ENCODE measurements around the gene RFWD3. TPM values are rescaled to one million over a fixed set of nuclear protein-coding genes. Genes with fewer than 3 reads are reported as not detected.
A peak's percentile ranks its signal among the peaks of the same experiment; 100 is the strongest.
"Not testable (repeated sequence)": the region's sequence is repeated elsewhere in the genome, so short reads cannot be mapped to it uniquely, and the experiment has no call there.

Gene RFWD3
- total RNA-seq, 2 experiments from 2014 or later = 92.7 to 102 TPM

GRCh38 chr16:74698222-74698621 is 31.5 kb upstream of the RFWD3 start:
- no peak for ATAC-seq
- Mint-ChIP-seq H3K27ac (peak overlapping the region; percentile 83), H3K4me1 (peaks cover 56% of the 10 kb centered on the region), H3K36me3 (ENCODE audit: low read depth) (peaks cover 40% of the 10 kb centered on the region), H3K4me3 (peak overlapping the region; percentile 96), H3K27me3 (no peaks in the 10 kb centered on the region), H3K9me3 (ENCODE audit: low read depth) (no peaks in the 10 kb centered on the region)
- ChIA-PET CTCF (interaction anchor here (1.1 to 5.3 kb wide), 4 partner anchors 15 to 165 kb away, joined by 4 to 27 read pairs (median 8); no protein-coding TSS in a partner anchor), POLR2A (interaction anchor here (0.6 kb wide), 1 partner anchor 91 kb away, joined by 3 read pairs; no protein-coding TSS in a partner anchor)
- no peak for DNase-seq
- intact Hi-C loops (cut with DNase I, micrococcal nuclease) = no loop called here

- Mint-ChIP-seq H3K36me3 (ENCODE audit: low read depth) (peaks cover 57% of the 10 kb centered on the region), H3K4me1 (peaks cover 45% of the 10 kb centered on the region), H3K4me3 (peak overlapping the region; percentile 63), H3K9me3 (ENCODE audit: low read depth) (no peaks in the 10 kb centered on the region), H3K27ac (peak overlapping the region; percentile 60), H3K27me3 (no peaks in the 10 kb centered on the region)
- DNase-seq (peak; percentile 78), ATAC-seq (peak; percentile 79)
- ChIA-PET CTCF (interaction anchor here (0.7 to 2.2 kb wide), 6 partner anchors 9 to 172 kb away, joined by 3 to 12 read pairs (median 4); no protein-coding TSS in a partner anchor), POLR2A (interaction anchor here (1.0 kb wide), 1 partner anchor 30 kb away, joined by 4 read pairs; the partner anchor contains the start of gene RFWD3)
- intact Hi-C loops (cut with DNase I, micrococcal nuclease) = no loop called here
These were observed 29.1 kb upstream of the RFWD3 start for GRCh38 chr16:74695450-74696422.

GRCh38 chr16:74691093-74691855 is 24.6 kb upstream of the RFWD3 start:
- H3K36me3 Mint-ChIP-seq (ENCODE audit: low read depth) = peaks cover 64% of the 10 kb centered on the region
- H3K4me3 Mint-ChIP-seq = no peak overlapping the region
- intact Hi-C loops (cut with DNase I, micrococcal nuclease) = no loop called here
- H3K27me3 Mint-ChIP-seq = no peaks in the 10 kb centered on the region
- H3K4me1 Mint-ChIP-seq = peaks cover 14% of the 10 kb centered on the region
- ChIA-PET POLR2A (no interaction called here), CTCF (interaction anchor here (0.6 to 0.9 kb wide), 2 partner anchors 53 to 342 kb away, joined by 4 to 6 read pairs; no protein-coding TSS in a partner anchor)
- H3K9me3 Mint-ChIP-seq (ENCODE audit: low read depth) = no peaks in the 10 kb centered on the region
- no peak for DNase-seq
- ATAC-seq = no peak
- H3K27ac Mint-ChIP-seq = no peak overlapping the region

GRCh38 chr16:74682556-74682955 is 15.9 kb upstream of the RFWD3 start:
- DNase-seq (no peak), ATAC-seq (no peak)
- POLR2A ChIA-PET = no interaction called here
- peaks cover 3% of the 10 kb centered on the region for H3K4me1 Mint-ChIP-seq
- no peaks in the 10 kb centered on the region for H3K27me3 Mint-ChIP-seq
- H3K36me3 Mint-ChIP-seq (ENCODE audit: low read depth) = peaks cover 32% of the 10 kb centered on the region
- no peak overlapping the region for H3K4me3 Mint-ChIP-seq
- CTCF ChIA-PET = interaction anchor here (0.6 kb wide), 1 partner anchor 664 kb away, joined by 3 read pairs; no protein-coding TSS in a partner anchor
- intact Hi-C loops (cut with DNase I, micrococcal nuclease) = no loop called here
- no peak overlapping the region for H3K27ac Mint-ChIP-seq
- H3K9me3 Mint-ChIP-seq (ENCODE audit: low read depth) = no peaks in the 10 kb centered on the region

- H3K27ac Mint-ChIP-seq = no peak overlapping the region
- POLR2A ChIA-PET = interaction anchor here (0.6 kb wide), 1 partner anchor 26 kb away, joined by 6 read pairs; no protein-coding TSS in a partner anchor
These were observed 14.0 kb upstream of the RFWD3 start for GRCh38 chr16:74680681-74681080.

GRCh38 chr16:74679983-74680382 is 13.3 kb upstream of the RFWD3 start:
- no peaks in the 10 kb centered on the region for H3K9me3 Mint-ChIP-seq (ENCODE audit: low read depth)
- no peaks in the 10 kb centered on the region for H3K27me3 Mint-ChIP-seq
- POLR2A ChIA-PET = no interaction called here
- no peak overlapping the region for H3K27ac Mint-ChIP-seq
- ATAC-seq = no peak
- no peak overlapping the region for H3K4me3 Mint-ChIP-seq
- H3K36me3 Mint-ChIP-seq (ENCODE audit: low read depth) = peaks cover 25% of the 10 kb centered on the region
- CTCF ChIA-PET = interaction anchor here (0.6 to 1.7 kb wide), 5 partner anchors 13 to 44 kb away, joined by 3 to 7 read pairs (median 5); partner anchors contain the start of genes MLKL and RFWD3
- H3K4me1 Mint-ChIP-seq = peaks cover 3% of the 10 kb centered on the region
- no peak for DNase-seq
- intact Hi-C loops (cut with DNase I, micrococcal nuclease) = no loop called here

More at GRCh38 chr16:74680681-74681080, 14.0 kb upstream of the RFWD3 start:
- CTCF ChIA-PET = interaction anchor here (0.6 to 1.6 kb wide), 4 partner anchors 15 to 45 kb away, joined by 3 to 7 read pairs (median 4); partner anchors contain the start of gene MLKL
- Mint-ChIP-seq H3K27me3 (no peaks in the 10 kb centered on the region), H3K9me3 (ENCODE audit: low read depth) (no peaks in the 10 kb centered on the region), H3K4me3 (no peak overlapping the region), H3K4me1 (peaks cover 3% of the 10 kb centered on the region), H3K36me3 (ENCODE audit: low read depth) (peaks cover 28% of the 10 kb centered on the region)
- ATAC-seq = no peak
- DNase-seq = no peak
- intact Hi-C loops (cut with DNase I, micrococcal nuclease) = no loop called here

- Mint-ChIP-seq H3K4me1 (no peaks in the 10 kb centered on the region), H3K9me3 (ENCODE audit: low read depth) (no peaks in the 10 kb centered on the region), H3K4me3 (no peak overlapping the region), H3K27ac (peak overlapping the region; percentile 31), H3K36me3 (ENCODE audit: low read depth) (peaks cover 29% of the 10 kb centered on the region), H3K27me3 (no peaks in the 10 kb centered on the region)
- intact Hi-C loops (cut with DNase I, micrococcal nuclease) = no loop called here
- DNase-seq (no peak), ATAC-seq (no peak)
- ChIA-PET POLR2A (no interaction called here), CTCF (no interaction called here)
These were observed 11.2 kb upstream of the RFWD3 start for GRCh38 chr16:74677868-74678267.

GRCh38 chr16:74673876-74674275 is 7.2 kb upstream of the RFWD3 start:
- no peak overlapping the region for H3K4me3 Mint-ChIP-seq
- H3K27ac Mint-ChIP-seq = no peak overlapping the region
- no peaks in the 10 kb centered on the region for H3K27me3 Mint-ChIP-seq
- ATAC-seq (no peak), DNase-seq (no peak)
- intact Hi-C loops (cut with DNase I, micrococcal nuclease) = no loop called here
- no peaks in the 10 kb centered on the region for H3K4me1 Mint-ChIP-seq
- ChIA-PET CTCF (no interaction called here), POLR2A (no interaction called here)
- H3K36me3 Mint-ChIP-seq (ENCODE audit: low read depth) = peaks cover 34% of the 10 kb centered on the region
- H3K9me3 Mint-ChIP-seq (ENCODE audit: low read depth) = no peaks in the 10 kb centered on the region

- DNase-seq; H3K27me3 Mint-ChIP-seq; intact Hi-C loops (cut with DNase I, micrococcal nuclease); H3K27ac Mint-ChIP-seq; POLR2A ChIA-PET; H3K4me3 Mint-ChIP-seq; H3K9me3 Mint-ChIP-seq (ENCODE audit: low read depth); ATAC-seq: not testable (repeated sequence)
- Mint-ChIP-seq H3K4me1 (peaks cover 21% of the 10 kb centered on the region), H3K36me3 (ENCODE audit: low read depth) (peaks cover 38% of the 10 kb centered on the region)
- CTCF ChIA-PET = interaction anchor here (0.6 kb wide), 1 partner anchor 316 kb away, joined by 3 read pairs; no protein-coding TSS in a partner anchor
These were observed 2.2 kb upstream of the RFWD3 start for GRCh38 chr16:74668877-74669276.

GRCh38 chr16:74667255-74667700 is 601 bp upstream of the RFWD3 start:
- DNase-seq = peak; percentile 58
- Mint-ChIP-seq H3K27me3 (no peaks in the 10 kb centered on the region), H3K4me1 (peaks cover 37% of the 10 kb centered on the region), H3K9me3 (ENCODE audit: low read depth) (no peaks in the 10 kb centered on the region), H3K4me3 (peak overlapping the region; percentile 83), H3K36me3 (ENCODE audit: low read depth) (peaks cover 45% of the 10 kb centered on the region), H3K27ac (peak overlapping the region; percentile 97)
- ChIA-PET CTCF (interaction anchor here (0.6 to 1.8 kb wide), 11 partner anchors 11 to 370 kb away, joined by 3 to 12 read pairs (median 4); partner anchors contain the start of gene MLKL), POLR2A (interaction anchor here (0.6 to 3.3 kb wide), 10 partner anchors 11 to 579 kb away, joined by 3 to 28 read pairs (median 5); partner anchors contain the start of genes FA2H, GLG1 and MLKL)
- ATAC-seq = peak; percentile 5
- intact Hi-C loops (cut with DNase I, micrococcal nuclease) = loop anchor here (1.0 to 2.0 kb wide), 5 partner anchors 34 to 980 kb away; partner anchors contain the start of genes GLG1 (in 2 of the 2), KARS1 (in 1 of the 2), MLKL (in 1 of the 2) and TERF2IP (in 1 of the 2)

All from activated CD4-positive, alpha-beta T cell treated with anti-CD3 and anti-CD28 coated beads for 36 hours (primary cell).